GM12872 (cell line): ENCODE measurements around the gene DEFB113.

ENCODE experiments used
- TF ChIP-seq, protein P1 (sequence below): IDR thresholded peaks from 3 replicates; pipeline ENCODE4 v1.5.1; 2011; ENCODE audit warnings: low read depth, mild to moderate bottlenecking, low read length, moderate library complexity; ENCODE audit not compliant: insufficient read depth

The DEFB113 gene

GRCh38 chr6:49955847-49956246 is 13.6 kb downstream of the DEFB113 start:
- TF ChIP-seq, protein P1, sequence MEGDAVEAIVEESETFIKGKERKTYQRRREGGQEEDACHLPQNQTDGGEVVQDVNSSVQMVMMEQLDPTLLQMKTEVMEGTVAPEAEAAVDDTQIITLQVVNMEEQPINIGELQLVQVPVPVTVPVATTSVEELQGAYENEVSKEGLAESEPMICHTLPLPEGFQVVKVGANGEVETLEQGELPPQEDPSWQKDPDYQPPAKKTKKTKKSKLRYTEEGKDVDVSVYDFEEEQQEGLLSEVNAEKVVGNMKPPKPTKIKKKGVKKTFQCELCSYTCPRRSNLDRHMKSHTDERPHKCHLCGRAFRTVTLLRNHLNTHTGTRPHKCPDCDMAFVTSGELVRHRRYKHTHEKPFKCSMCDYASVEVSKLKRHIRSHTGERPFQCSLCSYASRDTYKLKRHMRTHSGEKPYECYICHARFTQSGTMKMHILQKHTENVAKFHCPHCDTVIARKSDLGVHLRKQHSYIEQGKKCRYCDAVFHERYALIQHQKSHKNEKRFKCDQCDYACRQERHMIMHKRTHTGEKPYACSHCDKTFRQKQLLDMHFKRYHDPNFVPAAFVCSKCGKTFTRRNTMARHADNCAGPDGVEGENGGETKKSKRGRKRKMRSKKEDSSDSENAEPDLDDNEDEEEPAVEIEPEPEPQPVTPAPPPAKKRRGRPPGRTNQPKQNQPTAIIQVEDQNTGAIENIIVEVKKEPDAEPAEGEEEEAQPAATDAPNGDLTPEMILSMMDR, result no peak

- TF ChIP-seq, protein P1, result no peak
Measured at GRCh38 chr6:49951926-49952325, 17.5 kb downstream of the DEFB113 start.

- TF ChIP-seq, protein P1, result no peak
Measured at GRCh38 chr6:49950415-49950751, 19.0 kb downstream of the DEFB113 start.

DNA sequence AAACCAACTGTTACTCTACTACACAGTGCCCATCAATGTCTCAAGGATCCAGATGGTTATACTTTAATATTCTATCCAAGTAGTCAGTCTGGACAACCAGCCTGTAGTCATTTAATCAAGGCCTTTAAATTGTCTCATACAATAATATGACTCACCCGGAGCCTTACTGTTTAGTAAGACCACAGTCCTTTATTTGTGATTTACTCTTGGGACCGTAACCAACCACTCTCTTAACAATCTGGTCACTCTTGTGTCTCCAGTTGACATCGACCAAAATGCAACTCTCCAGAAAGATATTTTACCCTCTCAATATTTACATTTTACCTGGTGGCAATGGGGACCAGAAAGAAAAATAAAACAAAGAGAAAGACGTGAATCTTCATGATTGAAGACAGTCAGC is 20.4 kb downstream of the DEFB113 start:
- TF ChIP-seq, protein P1, result no peak

GRCh38 chr6:49946835-49947234 is 22.6 kb downstream of the DEFB113 start:
- TF ChIP-seq, protein P1, result no peak

DNA sequence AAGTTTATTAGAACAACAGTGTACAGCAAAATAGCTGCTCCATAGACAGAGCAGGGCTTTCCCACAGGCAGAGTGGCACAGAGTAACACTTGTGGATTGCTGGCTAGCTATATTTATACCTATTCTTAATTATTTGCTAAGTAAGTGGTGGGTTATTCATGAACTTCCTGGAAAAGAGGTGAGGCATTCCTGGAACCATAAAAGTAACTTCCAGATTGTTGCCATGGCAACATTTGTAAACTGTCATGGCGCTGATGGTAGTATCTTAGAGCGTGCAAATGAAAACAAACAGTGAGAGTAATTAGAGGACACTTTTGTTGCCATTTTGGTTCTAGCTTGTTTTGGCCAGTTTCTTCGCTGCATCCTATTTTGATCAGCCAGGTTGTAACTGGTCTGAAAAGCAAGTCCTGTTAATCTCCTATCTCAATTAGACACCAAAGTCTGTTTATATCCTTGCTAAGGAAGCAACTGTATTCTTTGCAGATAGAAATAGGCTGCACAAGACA is 29.4 kb downstream of the DEFB113 start:
- TF ChIP-seq, protein P1, result no peak

DNA sequence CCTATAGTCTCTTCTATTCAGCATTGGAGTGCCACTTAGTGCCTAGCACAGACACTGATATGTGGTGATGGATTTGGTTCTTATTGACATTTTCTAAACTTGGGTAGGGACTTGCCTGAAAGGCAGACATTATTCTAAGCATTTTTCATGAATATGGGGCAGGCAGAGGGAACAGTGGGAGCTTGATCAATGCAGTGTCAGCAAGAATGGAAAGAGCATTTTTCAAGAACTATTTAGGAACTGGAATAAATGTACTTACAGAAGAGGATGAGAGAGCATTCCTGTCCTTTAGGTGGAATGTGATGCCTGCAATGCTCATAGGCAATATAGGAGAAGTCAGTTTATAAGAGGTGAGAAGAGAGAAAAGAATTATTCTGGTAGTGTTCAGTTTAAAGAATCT is 31.6 kb downstream of the DEFB113 start:
- TF ChIP-seq, protein P1, result no peak

DNA sequence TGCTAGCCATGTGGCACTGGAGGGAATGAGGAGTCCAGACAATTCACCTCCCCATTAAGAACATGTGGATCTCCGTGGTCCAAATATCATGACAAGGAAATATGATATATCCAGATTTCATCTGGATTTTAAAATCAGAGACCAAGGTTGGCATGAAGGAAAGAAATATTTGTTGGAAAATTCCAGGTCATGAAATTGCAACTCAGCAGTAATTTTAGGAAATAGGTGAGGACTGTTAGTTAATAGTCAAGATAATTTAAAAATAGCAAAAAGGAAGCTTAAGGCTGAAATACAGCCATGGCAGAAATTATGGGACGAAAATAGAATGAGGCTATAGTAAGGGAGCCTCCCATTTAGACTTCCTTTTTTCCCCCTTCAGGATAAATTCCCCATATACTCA is 32.4 kb downstream of the DEFB113 start:
- TF ChIP-seq, protein P1, result no peak
